Endothelial cell of umbilical vein (primary cell): Measurements from ENCODE around the gene PTGDR2. TPM values are rescaled to one million over a fixed set of nuclear protein-coding genes. Genes with fewer than 3 reads are reported as not detected.

ENCODE experiments used
- BruUV-seq: library from RNA; stranded (reverse); fragments of 400-500 nt; replicated peaks from 2 replicates; lab custom pipeline; 2021; lab: Mats Ljungman, UMichigan
- CTCF ChIA-PET: fragments of 300-600, 350-600 bp; sonication (Branson Sonifier 250); formaldehyde crosslinking; loops from one replicate; lab custom pipeline; 2021; ENCODE audit warnings: antibody characterized with exemption, inconsistent platforms; lab: Charles Lee
- POLR2A ChIA-PET: fragments of 300-600, 350-600 bp; sonication (Branson Sonifier 250); formaldehyde crosslinking; loops from one replicate; lab custom pipeline; 2021; ENCODE audit warnings: antibody characterized with exemption, inconsistent platforms; lab: Charles Lee
- DNase-seq: peaks from one replicate; pipeline ENCODE4 v3.0.0-alpha.2; 2011; ENCODE audit warnings: low read depth, low spot score
- FAIRE-seq: peaks from 2 replicates; lab custom pipeline; 2011; peaks lifted over from hg19 to GRCh38; lab: Jason Lieb, UNC
- H2AFZ ChIP-seq: 2 replicates; pipeline ENCODE4 v1.6.0; 2012; ENCODE audit warnings: low read depth, low read length, control low read depth, inconsistent platforms
- H3K27ac ChIP-seq: 2 replicates; pipeline ENCODE4 v1.5.1; 2011; ENCODE audit warnings: low read depth, mild to moderate bottlenecking, control low read depth, low read length, moderate library complexity; ENCODE audit not compliant: insufficient read depth
- H3K27me3 ChIP-seq, 2 experiments: 2 replicates each; pipeline versions ENCODE4 v1.6.0 to v1.6.1; 2011; ENCODE audit warnings: low read length in 2 of 2, mixed read lengths in 1 of 2; ENCODE audit not compliant: control insufficient read depth in 2 of 2, insufficient read depth in 2 of 2
- H3K36me3 ChIP-seq, 2 experiments: 2 replicates in 1 of 2; 3 replicates in 1 of 2; pipeline ENCODE4 v1.5.1; 2011; ENCODE audit warnings: low read length in 2 of 2, mild to moderate bottlenecking in 1 of 2, moderate library complexity in 1 of 2; ENCODE audit not compliant: control insufficient read depth in 2 of 2, insufficient read depth in 2 of 2; ENCODE audit errors: extremely low read depth in 1 of 2
- H3K4me1 ChIP-seq: 3 replicates; pipeline ENCODE4 v1.5.1; 2011; ENCODE audit warnings: mild to moderate bottlenecking, low read length; ENCODE audit not compliant: control insufficient read depth, insufficient read depth; ENCODE audit errors: extremely low read depth
- H3K4me2 ChIP-seq: 2 replicates; pipeline ENCODE4 v1.6.1; 2011; ENCODE audit warnings: low read length, control low read depth, mixed read lengths; ENCODE audit not compliant: insufficient read depth
- H3K4me3 ChIP-seq, 3 experiments: fragments of 200-600 bp in 1 of 3; sonication (generic), shearing (Covaris generic) in 1 of 3; replicated peaks in 1 of 3; 2 replicates each; pipeline ENCODE4 v1.5.1; 2011 to 2016; ENCODE audit warnings: control low read depth in 3 of 3, low read length in 3 of 3, mild to moderate bottlenecking in 2 of 3, inconsistent platforms in 1 of 3, low read depth in 1 of 3, moderate library complexity in 1 of 3; ENCODE audit not compliant: insufficient read depth in 1 of 3
- H3K79me2 ChIP-seq: 2 replicates; pipeline ENCODE4 v1.6.0; 2012; ENCODE audit warnings: low read length, inconsistent platforms; ENCODE audit not compliant: control insufficient read depth, insufficient read depth
- H3K9ac ChIP-seq: replicated peaks from 2 replicates; pipeline ENCODE3; 2011; ENCODE audit warnings: low read length, control low read depth; ENCODE audit not compliant: insufficient read depth; ENCODE audit errors: extremely low read depth
- H3K9me1 ChIP-seq: replicated peaks from 3 replicates; pipeline ENCODE4 v1.6.0; 2011; ENCODE audit warnings: mild to moderate bottlenecking, low read length; ENCODE audit not compliant: control insufficient read depth, insufficient read depth; ENCODE audit errors: extremely low read depth
- H3K9me3 ChIP-seq: replicated peaks from 2 replicates; pipeline ENCODE4 v1.5.1; 2012; ENCODE audit warnings: low read length, inconsistent platforms; ENCODE audit not compliant: control insufficient read depth, insufficient read depth
- H4K20me1 ChIP-seq: replicated peaks from 2 replicates; pipeline ENCODE3; 2011; ENCODE audit warnings: mild to moderate bottlenecking, low read length; ENCODE audit not compliant: control insufficient read depth, insufficient read depth; ENCODE audit errors: extremely low read depth
- EZH2 ChIP-seq: IDR thresholded peaks from 2 replicates; pipeline ENCODE4 v1.6.1; 2012; ENCODE audit warnings: borderline replicate concordance, low read depth, mild to moderate bottlenecking, moderate library complexity, low read length, inconsistent platforms; ENCODE audit not compliant: severe bottlenecking
- FOS ChIP-seq: IDR thresholded peaks from 2 replicates; pipeline ENCODE4 v1.6.1; 2011; ENCODE audit warnings: mild to moderate bottlenecking, low read length, moderate library complexity, borderline replicate concordance; ENCODE audit not compliant: insufficient read depth
- GATA2 ChIP-seq: IDR thresholded peaks from 2 replicates; pipeline ENCODE4 v1.7.0; 2011; ENCODE audit warnings: low read depth, mild to moderate bottlenecking, moderate library complexity, mixed read lengths, low read length; ENCODE audit not compliant: insufficient read length, insufficient read depth
- JUN ChIP-seq: IDR thresholded peaks from 2 replicates; pipeline ENCODE4 v1.6.1; 2011; ENCODE audit warnings: borderline replicate concordance, low read depth; ENCODE audit not compliant: insufficient read length, insufficient read depth
- MAX ChIP-seq: IDR thresholded peaks from 2 replicates; pipeline ENCODE4 v1.6.1; 2011; ENCODE audit not compliant: insufficient read depth, insufficient read length
- MYC ChIP-seq: IDR thresholded peaks from one replicate; pipeline ENCODE4 v1.6.1; 2011; ENCODE audit warnings: mild to moderate bottlenecking, low read depth, low read length
- POLR2A ChIP-seq: IDR thresholded peaks from 2 replicates; pipeline ENCODE4 v1.6.1; 2012; ENCODE audit warnings: low read depth, mild to moderate bottlenecking, control low read depth, low read length
- POLR2AphosphoS5 ChIP-seq: IDR thresholded peaks from 2 replicates; pipeline ENCODE4 v1.6.1; 2012; ENCODE audit warnings: low read depth, mild to moderate bottlenecking, control low read depth, low read length, moderate library complexity; ENCODE audit not compliant: insufficient read depth
- dilution Hi-C: fragments of 300-500 bp; cut with MboI; formaldehyde crosslinking; loops from one replicate; pipeline ENCODE4 v1.15.0; 2019; ENCODE audit warnings: low sequenced_read_pairs; ENCODE audit not compliant: extremely low pct_ligation_motif_present
- intact Hi-C: fragments of 100-400 bp; cut with micrococcal nuclease; formaldehyde crosslinking; loops from one replicate; pipeline ENCODE4 v1.10.0; 2022
- polyA plus RNA-seq, 4 experiments: library from polyadenylated mRNA; depleted of rRNA in 3 of 4; stranded (reverse) in 3 of 4; unstranded in 1 of 4; fragments of >200 nt; gene quantifications; 2 replicates each; pipeline versions ENCODE4 v1.2.1 to v1.2.3, GENCODE V29; 2011 to 2012; ENCODE audit warnings: missing spikeins in 1 of 4
- total RNA-seq: library from RNA; stranded (reverse); gene quantifications from 2 replicates; pipeline ENCODE4 v1.2.3, GENCODE V29; 2021

Gene PTGDR2
- total and polyA plus RNA-seq, 2 donors (not counting 3 experiments of a cell fraction or from before 2014, with no cell fraction given), result 0.15 TPM; not detected in 1

- Histone ChIP-seq H3K4me3 (no peak overlapping the region), H3K4me2 (no peak overlapping the region), H3K4me1 (peaks cover 23% of the 10 kb centered on the region), H3K36me3 (no peaks in the 10 kb centered on the region), H3K27ac (no peak overlapping the region), H3K9me3 (no peaks in the 10 kb centered on the region), H3K27me3 (no peaks in the 10 kb centered on the region), H3K9ac (no peak overlapping the region), H2AFZ (no peak overlapping the region), H3K9me1 (no peaks in the 10 kb centered on the region), H4K20me1 (no peaks in the 10 kb centered on the region), H3K79me2 (no peaks in the 10 kb centered on the region)
- FAIRE-seq (no peak), DNase-seq (peak; percentile 51)
- TF ChIP-seq POLR2A (no peak), MAX (no peak), MYC (no peak), FOS (peak; percentile 17), EZH2 (no peak), GATA2 (no peak), POLR2AphosphoS5 (no peak), JUN (peak; percentile 5)
- POLR2A ChIA-PET, result interaction anchor here (1.6 kb wide), 1 partner anchor 68 kb away, joined by 4 read pairs; no protein-coding TSS in a partner anchor
- dilution Hi-C loops (no loop called here), intact Hi-C loops (loop anchor here (1.0 to 10.0 kb wide), 7 partner anchors 44 to 355 kb away; partner anchors contain the start of gene MS4A10)
- CTCF ChIA-PET, result interaction anchor here (0.7 to 12.7 kb wide), 43 partner anchors 9 to 356 kb away, joined by 3 to 607 read pairs (median 6); partner anchors contain the start of genes CCDC86, PRPF19, PTGDR2 and TMEM109
- no TSS peak for BruUV-seq
These were observed 24.2 kb downstream of the PTGDR2 start for GRCh38 chr11:60831501-60832079.
